GM21576 (cell line): ENCODE measurements around the gene SIK2.

Source experiments
- ATAC-seq: cut with Tn5 transposase; IDR thresholded peaks from one replicate; pipeline ENCODE4 v1.9.1; 2021; ENCODE audit warnings: mild to moderate bottlenecking, moderate library complexity; ENCODE audit not compliant: unreplicated experiment

Gene SIK2

DNA sequence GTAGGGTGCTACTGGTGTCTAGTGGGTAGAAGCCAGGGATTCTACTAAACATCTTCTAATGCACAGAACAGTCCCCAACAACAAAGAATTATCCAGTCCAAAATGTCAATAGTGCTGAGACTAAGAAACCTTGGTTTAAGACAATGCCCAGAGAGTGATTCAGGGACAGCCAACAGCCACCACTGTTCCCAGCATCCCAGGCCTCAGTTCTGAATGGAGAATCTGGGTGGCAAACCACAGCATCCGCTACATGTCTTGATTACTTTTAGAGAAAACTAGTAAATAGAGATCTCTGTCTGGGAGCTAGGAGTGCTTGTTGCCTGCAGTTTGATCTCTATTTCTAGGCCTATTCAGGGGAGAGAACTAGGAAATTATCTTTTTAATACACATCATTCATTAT, 20.9 kb upstream of the SIK2 start:
- no peak for ATAC-seq

GRCh38 chr11:111582163-111582562, 20.1 kb upstream of the SIK2 start:
- no peak for ATAC-seq

DNA sequence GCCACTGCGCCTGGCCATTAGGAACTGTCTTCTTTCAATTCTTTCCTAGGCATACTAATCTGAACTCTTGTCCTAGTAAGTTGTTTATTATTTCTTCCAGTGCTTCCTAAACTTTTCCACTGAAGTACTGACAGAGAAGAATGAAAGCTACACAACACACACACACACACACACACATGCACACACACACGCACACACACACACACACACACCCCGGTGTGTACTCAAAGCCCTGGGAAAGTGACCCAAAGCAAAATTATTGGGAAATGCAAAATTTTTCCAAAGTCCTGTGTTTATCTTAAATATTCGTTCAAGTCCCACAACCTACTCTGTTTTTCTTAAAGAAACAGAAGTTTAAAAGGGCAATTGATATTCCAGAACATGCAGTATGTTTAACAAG, 19.4 kb upstream of the SIK2 start:
- ATAC-seq = no peak

DNA sequence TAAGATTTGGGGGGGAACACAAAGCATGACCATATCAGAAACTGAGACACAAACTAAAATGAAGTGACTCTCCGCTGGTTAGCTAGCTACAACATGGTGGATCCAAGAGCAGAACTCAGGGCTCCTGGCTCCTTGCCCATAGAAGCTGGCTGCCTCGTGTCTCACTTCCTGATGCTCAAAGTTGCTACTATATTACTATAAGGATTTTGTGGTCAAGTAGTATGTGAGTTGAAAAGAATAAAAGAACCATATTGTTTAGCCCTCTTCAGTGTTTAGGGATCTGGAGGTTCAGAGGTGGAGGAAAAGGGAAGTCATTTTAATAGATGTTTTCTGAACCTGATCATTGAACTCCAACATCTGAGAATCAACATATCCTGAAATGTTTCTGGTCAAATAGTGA, 16.9 kb upstream of the SIK2 start:
- ATAC-seq = no peak

DNA sequence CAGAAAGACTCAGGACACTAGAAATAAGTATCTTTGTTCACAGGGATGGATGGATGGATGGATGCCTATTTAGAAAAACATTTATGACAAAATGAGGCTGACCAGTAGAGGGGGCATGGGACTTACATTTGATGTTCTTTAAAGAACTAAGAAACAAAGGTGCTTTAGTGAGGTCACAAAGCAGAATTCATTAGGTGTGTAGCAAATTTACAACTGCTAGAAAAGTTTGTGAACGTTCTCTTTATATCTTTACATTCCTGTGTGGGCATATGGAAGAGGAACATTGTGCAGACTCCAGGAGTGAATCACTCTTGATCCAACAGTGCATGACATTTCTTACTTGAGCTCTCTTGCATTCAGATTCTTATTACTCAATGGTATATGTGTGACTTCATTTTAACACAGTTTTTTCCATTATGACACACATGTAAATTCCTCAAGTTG, 15.8 kb upstream of the SIK2 start:
- no peak for ATAC-seq

DNA sequence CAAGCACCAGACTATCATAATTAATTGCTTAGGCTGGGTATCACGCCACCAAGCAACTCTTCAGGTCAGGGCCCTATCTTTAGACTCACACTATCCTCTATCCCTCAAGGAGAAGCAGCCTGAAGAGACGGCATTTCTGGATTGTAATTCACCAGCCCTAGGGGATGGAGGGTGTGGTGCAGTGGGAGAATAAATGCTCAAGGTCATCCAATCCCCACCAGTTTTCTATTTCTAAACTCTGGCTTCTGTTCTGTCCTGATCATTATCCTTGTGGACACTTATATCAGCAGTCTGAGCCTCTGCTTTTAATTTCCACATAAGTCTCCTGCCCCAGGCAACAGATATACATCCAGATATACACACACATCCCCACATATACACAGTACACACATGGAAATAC, 13.1 kb upstream of the SIK2 start:
- ATAC-seq = no peak

DNA sequence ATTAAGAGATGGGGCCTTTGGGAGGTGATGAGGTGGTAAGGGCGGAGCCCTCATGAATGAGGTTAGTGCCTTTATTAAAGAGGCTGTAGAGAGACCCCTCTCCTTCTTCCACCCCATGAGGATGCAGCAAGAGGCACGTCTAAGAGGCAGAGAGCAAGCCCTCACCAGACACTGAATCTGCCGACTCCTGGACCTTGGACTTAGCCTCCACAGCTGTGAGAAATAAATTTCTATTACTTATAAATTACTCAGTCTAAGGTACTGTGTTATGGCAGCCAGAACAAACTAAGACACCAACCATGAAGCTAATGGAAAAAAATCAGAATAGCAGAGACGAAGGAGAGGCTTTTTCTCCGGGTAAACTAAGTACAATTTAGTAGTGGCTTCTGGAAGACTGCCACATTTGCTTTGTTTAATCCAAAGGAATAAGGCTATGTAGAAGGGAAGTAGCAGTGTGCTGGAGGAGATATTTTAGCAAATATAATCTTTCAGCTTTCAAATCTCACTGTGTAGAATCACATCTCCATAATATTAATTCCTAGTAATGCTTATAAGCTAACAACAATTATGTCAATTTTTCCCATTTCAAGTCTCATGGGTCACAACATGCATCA, 12.3 kb upstream of the SIK2 start:
- no peak for ATAC-seq

DNA sequence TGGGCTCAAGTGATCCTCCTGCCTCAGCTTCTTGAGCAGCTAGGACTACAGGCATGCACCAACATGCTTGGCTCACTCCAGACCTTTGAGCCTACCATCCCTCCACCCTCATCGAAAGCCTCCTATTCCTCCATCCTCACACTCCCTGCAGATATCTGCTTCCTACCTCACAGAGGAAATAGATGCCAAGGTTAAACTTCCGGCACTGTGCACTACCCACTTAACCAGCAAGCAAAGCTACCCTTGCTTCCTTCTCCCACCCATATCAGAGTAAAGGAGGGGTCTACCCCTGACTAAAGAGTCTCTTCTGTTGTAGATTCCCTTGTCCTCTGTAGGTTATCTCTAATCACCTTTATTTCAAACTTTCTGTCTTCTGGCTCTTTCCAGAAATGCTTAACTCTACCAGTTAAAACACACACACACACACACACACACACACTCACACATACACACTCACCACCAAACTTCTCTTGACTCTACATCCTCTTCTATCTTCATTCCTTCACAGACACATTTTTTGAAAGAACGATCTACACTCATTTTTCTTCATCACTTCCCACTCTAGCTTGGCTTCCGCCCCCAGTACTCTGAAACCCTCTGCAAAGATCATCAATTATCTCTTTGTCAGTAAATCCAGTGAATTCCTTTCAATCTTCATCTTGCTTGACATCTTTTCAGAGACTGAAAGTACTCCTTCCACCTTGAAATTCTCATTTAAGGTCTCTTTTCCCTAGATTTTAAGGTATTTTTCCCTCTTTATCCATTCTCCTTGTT, 10.9 kb upstream of the SIK2 start:
- ATAC-seq = no peak

DNA sequence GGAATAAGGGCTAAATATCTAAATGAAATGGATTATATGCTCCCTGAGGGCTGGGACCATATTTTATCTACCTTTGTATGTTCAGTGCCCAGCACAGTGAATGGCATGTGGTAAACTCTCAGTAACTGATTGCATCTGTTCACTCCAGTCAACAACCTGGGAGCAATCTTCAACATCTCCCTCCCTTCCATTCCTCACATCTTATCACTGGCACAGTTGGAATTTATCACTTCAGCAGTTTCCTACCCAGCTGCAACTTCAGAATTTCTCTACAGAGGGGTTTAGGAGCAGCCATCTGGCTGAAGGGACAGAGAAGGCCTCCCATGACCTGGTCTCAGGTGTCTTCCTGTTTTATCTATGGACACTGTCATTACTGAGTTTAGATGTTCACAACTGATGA, 9.8 kb upstream of the SIK2 start:
- ATAC-seq = no peak

DNA sequence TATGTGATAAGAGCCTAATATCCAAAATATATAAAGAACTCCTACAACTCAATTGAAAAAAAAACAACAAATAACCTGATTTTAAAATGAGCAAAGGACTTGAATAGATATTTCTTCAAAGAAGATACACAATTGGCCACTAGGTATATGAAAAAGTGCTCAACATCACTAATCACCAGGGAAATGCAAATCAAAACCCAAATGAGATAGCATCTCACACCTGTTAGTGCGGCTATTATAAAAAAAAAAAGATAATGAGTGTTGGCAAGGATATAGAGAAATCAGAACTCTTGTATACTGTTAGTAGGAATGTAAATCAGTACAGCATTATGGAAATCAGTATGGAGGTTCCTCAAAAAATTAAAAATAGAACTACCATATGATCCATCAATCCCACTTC, 5.9 kb upstream of the SIK2 start:
- ATAC-seq = no peak

- ATAC-seq = no peak
Measured at GRCh38 chr11:111598148-111598547, 4.1 kb upstream of the SIK2 start.

GRCh38 chr11:111598559-111598958, 3.7 kb upstream of the SIK2 start:
- no peak for ATAC-seq

DNA sequence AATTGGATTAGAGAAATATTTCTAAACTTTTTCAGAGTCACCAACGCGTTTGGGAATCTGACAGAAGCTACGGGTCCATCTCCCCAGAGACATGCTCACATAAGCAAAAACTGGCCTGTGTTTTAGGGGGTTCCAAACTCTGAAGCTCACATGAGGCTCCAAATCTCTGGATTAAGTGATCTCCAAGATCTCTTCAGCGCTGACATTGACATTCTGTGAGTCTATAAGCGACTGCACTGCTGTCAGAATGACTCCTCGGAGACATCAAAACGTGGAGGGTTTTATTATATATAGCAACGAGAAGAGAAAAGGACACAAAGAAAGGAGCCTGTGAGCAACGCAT, 642 bp upstream of the SIK2 start:
- no peak for ATAC-seq

- ATAC-seq = peak; percentile 1
Measured at GRCh38 chr11:111602865-111603610, 789 bp downstream of the SIK2 start.

- ATAC-seq = no peak
Measured at GRCh38 chr11:111603611-111604130, 1.4 kb downstream of the SIK2 start.

DNA sequence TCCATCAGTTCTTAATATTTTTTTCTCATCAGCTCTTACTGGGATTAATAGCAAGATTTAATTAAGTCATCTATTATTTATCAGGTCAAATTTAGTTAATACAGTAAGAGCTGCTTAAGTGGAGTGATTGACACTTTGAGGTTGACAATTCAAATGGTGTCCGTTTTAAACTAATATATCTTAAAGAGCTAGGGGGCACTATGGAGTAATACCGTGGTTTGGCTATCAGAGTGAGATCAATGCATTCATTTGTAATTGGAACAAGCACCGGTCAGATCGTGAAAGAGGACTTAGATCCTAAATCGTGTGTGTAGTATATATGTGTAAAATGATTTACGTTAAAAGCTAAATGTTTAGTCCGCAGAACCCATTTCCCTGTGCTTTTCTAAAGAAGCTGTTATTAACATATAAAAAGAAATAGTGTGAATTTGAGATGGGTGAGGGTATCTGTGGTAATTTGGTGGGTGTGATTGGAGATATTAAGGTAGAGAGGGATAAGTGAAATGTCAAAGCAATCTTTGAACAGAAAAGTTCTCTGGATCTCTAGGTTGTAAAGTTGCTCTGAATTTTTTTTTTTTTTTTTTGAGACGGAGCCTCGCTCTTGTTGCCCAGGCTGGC, 2.3 kb downstream of the SIK2 start:
- ATAC-seq = no peak

- no peak for ATAC-seq
Measured at GRCh38 chr11:111605681-111606080, 3.4 kb downstream of the SIK2 start.

GRCh38 chr11:111606986-111607385, 4.7 kb downstream of the SIK2 start:
- no peak for ATAC-seq

GRCh38 chr11:111607751-111608150, 5.5 kb downstream of the SIK2 start:
- ATAC-seq = no peak

DNA sequence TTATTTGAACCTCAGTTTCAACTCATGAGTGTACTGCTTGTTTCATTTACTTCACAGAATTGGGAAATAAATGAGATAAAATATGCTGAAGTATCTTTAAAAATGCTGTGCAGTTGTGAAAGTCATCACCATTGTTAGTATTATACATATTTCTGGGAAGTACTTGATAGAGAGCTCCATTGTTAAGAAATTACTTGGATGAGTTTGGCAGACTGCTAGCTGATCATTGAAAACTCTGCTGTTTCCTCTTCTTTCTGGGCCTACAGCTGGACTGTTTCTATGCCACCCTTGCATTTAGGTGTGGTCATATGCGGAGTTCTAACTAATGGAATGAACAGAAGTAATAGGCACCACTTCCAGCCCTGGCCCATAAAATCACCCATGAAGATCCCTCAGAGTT, 10.0 kb downstream of the SIK2 start:
- no peak for ATAC-seq

DNA sequence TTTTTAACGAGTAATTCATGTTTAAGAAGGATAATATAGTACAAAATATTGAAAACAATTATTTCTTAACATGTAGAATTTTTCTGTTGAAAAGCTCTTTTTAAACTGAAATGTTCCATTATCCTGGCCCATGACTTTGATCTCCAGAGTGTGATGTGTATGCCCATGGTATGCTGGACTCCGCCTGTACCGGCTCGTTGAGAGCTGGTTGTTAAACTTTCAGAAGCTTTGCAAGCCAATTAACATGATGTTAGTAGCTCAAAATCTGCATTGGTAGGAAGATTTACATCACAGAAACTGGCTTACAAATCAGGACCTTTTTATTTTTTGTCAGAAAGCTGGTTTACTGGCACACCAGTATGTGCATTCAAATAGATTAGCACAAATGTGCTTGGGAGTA, 15.0 kb downstream of the SIK2 start:
- ATAC-seq = no peak
